Prostate gland (tissue), 2 donors: ENCODE measurements around the gene IL1RAPL2. TPM values are rescaled to one million over a fixed set of nuclear protein-coding genes. Genes with fewer than 3 reads are reported as not detected.

ENCODE experiments used
- DNase-seq: peaks from one replicate; pipeline ENCODE4 v3.0.0-alpha.2; 2019; ENCODE audit warnings: low spot score
- H3K27ac ChIP-seq, 2 donors: fragments of 200-600 bp; sonication (generic); 2 replicates each; pipeline ENCODE4 v1.5.1; 2017 to 2019
- H3K27me3 ChIP-seq: fragments of 200-600 bp; sonication (generic); replicated peaks from 2 replicates; pipeline ENCODE4 v1.5.1; 2019; ENCODE audit not compliant: insufficient read depth
- H3K36me3 ChIP-seq, 2 donors: fragments of 200-600 bp; sonication (generic); 1 replicate in 1 of 2; 2 replicates in 1 of 2; pipeline versions ENCODE4 v1.5.1 to v1.8.1; 2017 to 2019
- H3K4me1 ChIP-seq: fragments of 200-600 bp; sonication (generic); replicated peaks from 2 replicates; pipeline ENCODE4 v1.5.1; 2019
- H3K4me3 ChIP-seq, 2 donors: fragments of 200-600 bp; sonication (generic); 2 replicates each; pipeline ENCODE4 v1.5.1; 2017 to 2019
- H3K9me3 ChIP-seq: fragments of 200-600 bp; sonication (generic); 2 replicates; pipeline ENCODE4 v1.5.1; 2017
- POLR2A ChIP-seq: fragments of 450-650 bp; IDR thresholded peaks from one replicate; pipeline ENCODE4 v1.6.1; 2016; ENCODE audit warnings: antibody characterized with exemption, mild to moderate bottlenecking
- POLR2AphosphoS5 ChIP-seq: sonication (generic); formaldehyde crosslinking; IDR thresholded peaks from one replicate; pipeline ENCODE4 v1.6.1; 2017; ENCODE audit warnings: antibody characterized with exemption
- WGBS: methylation state at CpG from one replicate; pipeline ENCODE4 v1.1.5; 2018; 5-methylcytosine and 5-hydroxymethylcytosine counted together
- intact Hi-C: fragments of 100-400 bp; cut with DNase I; formaldehyde crosslinking; loops from one replicate; pipeline ENCODE4 v1.14.2; 2022
- total RNA-seq, 2 donors: library from RNA; depleted of rRNA; stranded (reverse); fragments of >200 nt; gene quantifications; one replicate each; pipeline ENCODE4 v1.1.0, GENCODE V29; 2016
- TF ChIP-seq, protein P1 (sequence below), 4 experiments: fragments of 200-600 bp in 2 of 4; fragments of 450-650 bp in 2 of 4; sonication (generic) in 2 of 4; IDR thresholded peaks; 1 replicate in 3 of 4; 2 replicates in 1 of 4; pipeline ENCODE4 v1.5.1; 2016 to 2019; ENCODE audit warnings: antibody characterized with exemption in 4 of 4, mild to moderate bottlenecking in 2 of 4, moderate library complexity in 2 of 4

Gene IL1RAPL2
- total RNA-seq, 2 donors from 2014 or later: 0.51 TPM; not detected in 1

DNA sequence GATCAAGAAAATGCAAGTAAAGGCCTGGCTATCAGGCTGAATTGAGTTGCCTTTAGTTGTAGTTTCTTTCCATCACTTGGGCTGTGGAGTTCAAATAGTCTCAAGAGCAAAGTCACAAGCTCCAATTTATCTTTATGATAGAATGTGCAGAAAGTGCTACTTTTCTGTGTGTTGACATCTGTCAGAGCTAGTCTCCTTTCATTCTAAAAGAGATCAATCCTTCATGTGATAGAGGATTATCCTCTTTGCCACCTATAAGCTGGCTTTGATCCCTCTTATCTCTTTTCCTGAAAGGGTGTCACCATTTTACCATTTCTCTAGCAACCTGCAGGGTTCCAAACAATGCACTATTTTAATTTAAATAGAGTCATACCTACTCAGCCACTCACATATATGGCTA is 429.5 kb downstream of the IL1RAPL2 start:
- no peaks in the 10 kb centered on the region for H3K27me3 ChIP-seq
- intact Hi-C loops: no loop called here
- no peak for DNase-seq
- no peaks in the 10 kb centered on the region for H3K9me3 ChIP-seq
- H3K27ac ChIP-seq: no peak overlapping the region
- no peak overlapping the region for H3K4me3 ChIP-seq
- H3K4me1 ChIP-seq: no peaks in the 10 kb centered on the region
- TF ChIP-seq, protein P1, sequence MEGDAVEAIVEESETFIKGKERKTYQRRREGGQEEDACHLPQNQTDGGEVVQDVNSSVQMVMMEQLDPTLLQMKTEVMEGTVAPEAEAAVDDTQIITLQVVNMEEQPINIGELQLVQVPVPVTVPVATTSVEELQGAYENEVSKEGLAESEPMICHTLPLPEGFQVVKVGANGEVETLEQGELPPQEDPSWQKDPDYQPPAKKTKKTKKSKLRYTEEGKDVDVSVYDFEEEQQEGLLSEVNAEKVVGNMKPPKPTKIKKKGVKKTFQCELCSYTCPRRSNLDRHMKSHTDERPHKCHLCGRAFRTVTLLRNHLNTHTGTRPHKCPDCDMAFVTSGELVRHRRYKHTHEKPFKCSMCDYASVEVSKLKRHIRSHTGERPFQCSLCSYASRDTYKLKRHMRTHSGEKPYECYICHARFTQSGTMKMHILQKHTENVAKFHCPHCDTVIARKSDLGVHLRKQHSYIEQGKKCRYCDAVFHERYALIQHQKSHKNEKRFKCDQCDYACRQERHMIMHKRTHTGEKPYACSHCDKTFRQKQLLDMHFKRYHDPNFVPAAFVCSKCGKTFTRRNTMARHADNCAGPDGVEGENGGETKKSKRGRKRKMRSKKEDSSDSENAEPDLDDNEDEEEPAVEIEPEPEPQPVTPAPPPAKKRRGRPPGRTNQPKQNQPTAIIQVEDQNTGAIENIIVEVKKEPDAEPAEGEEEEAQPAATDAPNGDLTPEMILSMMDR (IDR thresholded peaks at IDR 0.05): no peak
- TF ChIP-seq POLR2AphosphoS5: no peak
- TF ChIP-seq POLR2A: no peak
- no peaks in the 10 kb centered on the region for H3K36me3 ChIP-seq

- no peak overlapping the region for H3K27ac ChIP-seq
- DNase-seq: no peak
- WGBS: 40% methylated on average over 3 of the region's 3 CpGs
- H3K36me3 ChIP-seq: no peaks in the 10 kb centered on the region
- no peak overlapping the region for H3K4me3 ChIP-seq
- intact Hi-C loops: no loop called here
- no peak for TF ChIP-seq POLR2AphosphoS5
- no peak for TF ChIP-seq POLR2A
- TF ChIP-seq, protein P1 (IDR thresholded peaks at IDR 0.05): no peak
- H3K9me3 ChIP-seq: no peaks in the 10 kb centered on the region
- no peaks in the 10 kb centered on the region for H3K4me1 ChIP-seq
- H3K27me3 ChIP-seq: no peaks in the 10 kb centered on the region
Measured at GRCh38 chrX:105006103-105006502, 440.1 kb downstream of the IL1RAPL2 start.

- DNase-seq: no peak
- intact Hi-C loops: no loop called here
- no peak overlapping the region for H3K27ac ChIP-seq
- H3K27me3 ChIP-seq: no peaks in the 10 kb centered on the region
- no peaks in the 10 kb centered on the region for H3K4me1 ChIP-seq
- no peaks in the 10 kb centered on the region for H3K36me3 ChIP-seq
- H3K9me3 ChIP-seq: no peaks in the 10 kb centered on the region
- no peak overlapping the region for H3K4me3 ChIP-seq
- TF ChIP-seq POLR2A: no peak
- TF ChIP-seq POLR2AphosphoS5: no peak
- TF ChIP-seq, protein P1 (IDR thresholded peaks at IDR 0.05): no peak
Measured at GRCh38 chrX:105006996-105007395, 441.0 kb downstream of the IL1RAPL2 start.

DNA sequence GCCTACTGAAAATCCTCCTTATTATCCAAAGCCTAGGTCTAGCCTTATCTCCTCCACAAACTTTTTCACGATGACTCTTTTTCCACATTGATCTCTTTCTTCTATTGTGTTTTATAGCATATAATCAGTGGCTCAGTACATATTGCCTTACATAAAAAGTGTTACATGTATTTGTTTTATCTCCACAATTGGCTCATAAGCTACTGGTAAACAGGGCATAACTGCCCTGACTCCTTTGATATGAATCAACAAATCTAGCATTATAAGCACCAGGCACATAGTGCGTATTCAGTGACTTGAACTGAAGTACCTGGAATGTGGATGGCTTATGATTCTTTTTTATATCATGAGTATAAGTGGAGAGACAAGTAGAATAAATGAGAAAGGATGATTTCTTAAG is 447.7 kb downstream of the IL1RAPL2 start:
- Histone ChIP-seq H3K4me3 (no peak overlapping the region), H3K36me3 (no peaks in the 10 kb centered on the region), H3K9me3 (no peaks in the 10 kb centered on the region), H3K27ac (no peak overlapping the region), H3K4me1 (no peaks in the 10 kb centered on the region), H3K27me3 (no peaks in the 10 kb centered on the region)
- no peak for TF ChIP-seq POLR2AphosphoS5
- TF ChIP-seq, protein P1 (IDR thresholded peaks at IDR 0.05): no peak
- intact Hi-C loops: no loop called here
- 56% methylated on average over 2 of the region's 2 CpGs for WGBS
- DNase-seq: no peak

DNA sequence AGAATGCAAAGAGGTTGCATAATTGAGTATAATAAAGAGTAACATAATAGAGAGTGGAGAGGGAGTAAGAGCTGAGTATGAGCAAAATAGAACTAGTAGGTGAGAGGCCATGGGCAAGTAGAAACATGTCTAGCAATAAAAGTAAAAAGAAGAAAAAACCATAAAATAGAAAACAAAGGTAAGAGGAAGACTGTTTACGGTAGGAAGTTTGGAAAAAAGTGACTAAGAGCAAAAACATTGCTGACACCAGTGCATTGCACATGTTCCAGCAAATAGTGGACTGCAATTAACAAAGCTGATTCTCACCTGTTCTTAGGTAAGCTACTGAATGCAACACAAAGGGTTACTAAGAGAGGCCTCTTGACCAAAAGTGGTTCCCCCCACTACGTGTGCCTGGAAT is 451.6 kb downstream of the IL1RAPL2 start:
- no peaks in the 10 kb centered on the region for H3K4me1 ChIP-seq
- no peak overlapping the region for H3K27ac ChIP-seq
- no peaks in the 10 kb centered on the region for H3K9me3 ChIP-seq
- TF ChIP-seq, protein P1 (IDR thresholded peaks at IDR 0.05): no peak
- TF ChIP-seq POLR2A (no peak), POLR2AphosphoS5 (no peak)
- WGBS: 57% methylated on average over 2 of the region's 2 CpGs
- no peaks in the 10 kb centered on the region for H3K36me3 ChIP-seq
- H3K27me3 ChIP-seq: no peaks in the 10 kb centered on the region
- no peak for DNase-seq
- intact Hi-C loops: no loop called here
- H3K4me3 ChIP-seq: no peak overlapping the region
